IMR-90 (cell line): ENCODE results near the gene LRRFIP1. TPM values are rescaled to one million over a fixed set of nuclear protein-coding genes. Genes with fewer than 3 reads are reported as not detected.

Experiments used
- ATAC-seq: fragments of 200-7000 bp; cut with Tn5 transposase; 2 replicates; pipeline ENCODE4 v1.9.1; 2020; ENCODE audit warnings: low read depth, mild to moderate bottlenecking, moderate library complexity
- BruUV-seq: library from RNA; stranded (reverse); fragments of 400-500 nt; replicated peaks from 2 replicates; lab custom pipeline; 2021; lab: Mats Ljungman, UMichigan
- CTCF ChIA-PET: fragments of 300-600 bp; formaldehyde crosslinking; extraction: SDS; loops from one replicate; lab custom pipeline; 2021; ENCODE audit warnings: antibody characterized with exemption; lab: Yijun Ruan, JAX
- POLR2A ChIA-PET: fragments of 300-600 bp; sonication (Branson Sonifier 250); formaldehyde crosslinking; loops from one replicate; lab custom pipeline; 2022; ENCODE audit warnings: antibody characterized with exemption; ENCODE audit not compliant: unreplicated experiment; lab: Charles Lee
- DNase-seq: peaks from one replicate; pipeline ENCODE4 v3.0.0; 2013
- H2AFZ ChIP-seq: replicated peaks from 2 replicates; pipeline ENCODE3; 2013; ENCODE audit warnings: low read length, mild to moderate bottlenecking; ENCODE audit not compliant: poor library complexity
- H2AK5ac ChIP-seq: 2 replicates; pipeline ENCODE4 v1.6.1; 2013; ENCODE audit warnings: low read depth, low read length, inconsistent platforms
- H2AK9ac ChIP-seq: replicated peaks from 2 replicates; pipeline ENCODE3; 2013; ENCODE audit warnings: mild to moderate bottlenecking, low read depth, low read length, moderate library complexity; ENCODE audit not compliant: poor library complexity
- H2BK120ac ChIP-seq: 2 replicates; pipeline ENCODE4 v1.6.1; 2013; ENCODE audit warnings: low read depth, low read length, inconsistent platforms
- H2BK15ac ChIP-seq: 3 replicates; pipeline ENCODE4 v1.6.1; 2013; ENCODE audit warnings: low read depth, low read length, inconsistent platforms
- H2BK20ac ChIP-seq: 2 replicates; pipeline ENCODE4 v1.6.1; 2013; ENCODE audit warnings: low read depth, mild to moderate bottlenecking, inconsistent platforms, low read length, moderate library complexity
- H2BK5ac ChIP-seq: 2 replicates; pipeline ENCODE4 v1.6.1; 2013; ENCODE audit warnings: mild to moderate bottlenecking, low read depth, low read length, inconsistent platforms; ENCODE audit not compliant: poor library complexity, severe bottlenecking
- H3K14ac ChIP-seq: replicated peaks from 2 replicates; pipeline ENCODE4 v1.6.1; 2013; ENCODE audit warnings: low read depth, low read length, inconsistent platforms
- H3K18ac ChIP-seq: 2 replicates; pipeline ENCODE4 v1.6.1; 2013; ENCODE audit warnings: low read depth, low read length, control low read depth
- H3K23ac ChIP-seq: 2 replicates; pipeline ENCODE4 v1.6.1; 2013; ENCODE audit warnings: low read depth, low read length, inconsistent platforms
- H3K27ac ChIP-seq: 2 replicates; pipeline ENCODE4 v1.5.1; 2013; ENCODE audit warnings: mild to moderate bottlenecking, control low read depth, low read length; ENCODE audit not compliant: insufficient read depth
- H3K27me3 ChIP-seq: 2 replicates; pipeline ENCODE4 v1.6.1; 2013; ENCODE audit warnings: low read length; ENCODE audit not compliant: control insufficient read depth, insufficient read depth
- H3K36me3 ChIP-seq: 2 replicates; pipeline ENCODE4 v1.6.1; 2013; ENCODE audit warnings: low read length, mixed read lengths; ENCODE audit not compliant: control insufficient read depth, insufficient read depth
- H3K4ac ChIP-seq: 2 replicates; pipeline ENCODE4 v1.6.1; 2013; ENCODE audit warnings: low read depth, low read length, inconsistent platforms
- H3K4me1 ChIP-seq: 2 replicates; pipeline ENCODE4 v1.6.1; 2013; ENCODE audit warnings: low read length, mixed read lengths; ENCODE audit not compliant: control insufficient read depth, insufficient read depth
- H3K4me2 ChIP-seq: 2 replicates; pipeline ENCODE4 v1.6.1; 2013; ENCODE audit warnings: low read depth, mild to moderate bottlenecking, control low read depth, low read length, moderate library complexity
- H3K4me3 ChIP-seq: 2 replicates; pipeline ENCODE4 v1.5.1; 2013; ENCODE audit warnings: low read depth, mild to moderate bottlenecking, control low read depth, low read length, moderate library complexity; ENCODE audit not compliant: insufficient read depth
- H3K56ac ChIP-seq: 2 replicates; pipeline ENCODE4 v1.6.1; 2013; ENCODE audit warnings: low read length, inconsistent platforms; ENCODE audit not compliant: insufficient read depth; ENCODE audit errors: extremely low read depth
- H3K79me1 ChIP-seq, 2 experiments: 2 replicates each; pipeline ENCODE4 v1.6.1; 2013; ENCODE audit warnings: low read length in 2 of 2, inconsistent platforms in 1 of 2, low read depth in 1 of 2
- H3K9ac ChIP-seq: 2 replicates; pipeline ENCODE4 v1.6.1; 2013; ENCODE audit warnings: low read depth, low read length, control low read depth
- H3K9me1 ChIP-seq: 2 replicates; pipeline ENCODE4 v1.6.1; 2013; ENCODE audit warnings: low read length, inconsistent platforms; ENCODE audit not compliant: insufficient read depth
- H3K9me3 ChIP-seq: 2 replicates; pipeline ENCODE4 v1.6.1; 2013; ENCODE audit warnings: low read length; ENCODE audit not compliant: control insufficient read depth, insufficient read depth
- H4K20me1 ChIP-seq: 2 replicates; pipeline ENCODE4 v1.6.1; 2013; ENCODE audit warnings: low read length, inconsistent platforms; ENCODE audit not compliant: insufficient read depth
- H4K5ac ChIP-seq: 2 replicates; pipeline ENCODE4 v1.6.1; 2013; ENCODE audit warnings: mild to moderate bottlenecking, low read depth, low read length, control low read depth
- H4K8ac ChIP-seq, 2 experiments: 2 replicates each; pipeline ENCODE4 v1.6.1; 2013; ENCODE audit warnings: low read depth in 2 of 2, low read length in 2 of 2, control low read depth in 1 of 2, inconsistent platforms in 1 of 2
- H4K91ac ChIP-seq: 2 replicates; pipeline ENCODE4 v1.6.1; 2013; ENCODE audit warnings: low read depth, low read length, inconsistent platforms; ENCODE audit not compliant: insufficient read depth
- BHLHE40 ChIP-seq: fragments of 150-350 bp; IDR thresholded peaks from 2 replicates; pipeline ENCODE4 v1.6.1; 2016; ENCODE audit warnings: mild to moderate bottlenecking, low read depth, low read length
- CEBPB ChIP-seq: IDR thresholded peaks from 2 replicates; pipeline ENCODE4 v1.6.1; 2012; ENCODE audit warnings: low read depth, low read length, improper control_type of control experiment
- CHD1 ChIP-seq: IDR thresholded peaks from 2 replicates; pipeline ENCODE4 v1.6.1; 2012; ENCODE audit warnings: low read depth, low read length, improper control_type of control experiment
- CTCF ChIP-seq: conservative IDR thresholded peaks from 2 replicates; pipeline ENCODE4 v1.5.1; 2012; ENCODE audit warnings: mild to moderate bottlenecking, low read depth, low read length, improper control_type of control experiment
- ELK1 ChIP-seq: fragments of 150-350 bp; IDR thresholded peaks from 2 replicates; pipeline ENCODE4 v1.6.1; 2016; ENCODE audit warnings: low read depth, mild to moderate bottlenecking, low read length, moderate library complexity, borderline replicate concordance
- FOS ChIP-seq: fragments of 150-350 bp; IDR thresholded peaks from 2 replicates; pipeline ENCODE4 v1.6.1; 2016; ENCODE audit warnings: low read depth, low read length
- MAFK ChIP-seq: IDR thresholded peaks from 2 replicates; pipeline ENCODE4 v1.6.1; 2012; ENCODE audit warnings: low read depth, low read length, improper control_type of control experiment
- MAZ ChIP-seq: IDR thresholded peaks from 2 replicates; pipeline ENCODE4 v1.6.1; 2012; ENCODE audit warnings: low read depth, mild to moderate bottlenecking, low read length, improper control_type of control experiment, moderate library complexity, borderline replicate concordance
- MXI1 ChIP-seq: IDR thresholded peaks from 2 replicates; pipeline ENCODE4 v1.6.1; 2012; ENCODE audit warnings: low read depth, mild to moderate bottlenecking, low read length, moderate library complexity, borderline replicate concordance
- NFE2L2 ChIP-seq: fragments of 150-350 bp; IDR thresholded peaks from 2 replicates; pipeline ENCODE4 v1.6.1; 2016; ENCODE audit warnings: low read depth, mild to moderate bottlenecking, low read length
- POLR2A ChIP-seq: IDR thresholded peaks from 2 replicates; pipeline ENCODE4 v1.6.1; 2012; ENCODE audit warnings: mild to moderate bottlenecking, low read depth, low read length
- RAD21 ChIP-seq: IDR thresholded peaks from 2 replicates; pipeline ENCODE4 v1.6.1; 2012; ENCODE audit warnings: low read length, improper control_type of control experiment
- RCOR1 ChIP-seq: IDR thresholded peaks from 2 replicates; pipeline ENCODE4 v1.6.1; 2012; ENCODE audit warnings: mild to moderate bottlenecking, low read length, improper control_type of control experiment; ENCODE audit not compliant: insufficient replicate concordance
- RFX5 ChIP-seq: IDR thresholded peaks from 2 replicates; pipeline ENCODE4 v1.8.0; 2012; ENCODE audit warnings: low read depth, mild to moderate bottlenecking, low read length, moderate library complexity
- SMC3 ChIP-seq: fragments of 150-350 bp; IDR thresholded peaks from 2 replicates; pipeline ENCODE4 v1.6.1; 2016; ENCODE audit warnings: low read depth, mild to moderate bottlenecking, antibody characterized with exemption, low read length, moderate library complexity
- USF2 ChIP-seq: fragments of 150-350 bp; IDR thresholded peaks from 2 replicates; pipeline ENCODE4 v1.6.1; 2017; ENCODE audit warnings: mild to moderate bottlenecking, antibody characterized with exemption, low read length, low read depth
- dilution Hi-C: fragments of 300-500 bp; cut with HindIII; formaldehyde crosslinking; loops from one replicate; pipeline ENCODE4 v1.14.3; 2018; ENCODE audit warnings: low sequenced_read_pairs; ENCODE audit not compliant: unreplicated experiment
- in situ Hi-C: fragments of 300-500 bp; cut with MboI; formaldehyde crosslinking; loops from 3 replicates; pipeline ENCODE4 v1.14.3; 2019; ENCODE audit warnings: low sequenced_read_pairs, inconsistent platforms, mixed read lengths
- intact Hi-C: fragments of 100-400 bp; cut with micrococcal nuclease; formaldehyde crosslinking; loops from 2 replicates; pipeline ENCODE4 v1.10.0; 2022
- polyA plus RNA-seq, 3 experiments: library from polyadenylated mRNA; depleted of rRNA; stranded (reverse); fragments of >200 nt; gene quantifications; 2 replicates each; pipeline ENCODE4 v1.2.3, GENCODE V29; 2012; ENCODE audit warnings: low replicate concordance in 1 of 3
- total RNA-seq: library from RNA; depleted of rRNA; stranded (reverse); fragments of >200 nt; gene quantifications from 2 replicates; pipeline ENCODE4 v1.2.3, GENCODE V29; 2012

The LRRFIP1 gene
- total and polyA plus RNA-seq, 2 of the 4 experiments (the other 2 are of a cell fraction), result 52.2 to 54.4 TPM

- BruUV-seq, result no TSS peak
- Histone ChIP-seq H4K20me1 (no peaks in the 10 kb centered on the region), H4K91ac (peak overlapping the region; percentile 62), H3K23ac (peak overlapping the region; percentile 43; the same call in 1 of the 2 replicates), H3K56ac (no peak overlapping the region), H4K8ac (peak overlapping the region; percentile 37 to 67; a peak in 2 of 4 replicates), H3K9ac (no peak overlapping the region), H2BK20ac (peak overlapping the region; percentile 74; the same call in 1 of the 2 replicates), H3K9me1 (peaks cover 34% of the 10 kb centered on the region), H4K5ac (no peak overlapping the region; the same call in 1 of the 2 replicates), H2BK120ac (peak overlapping the region; percentile 91), H3K27ac (no peak overlapping the region), H2AFZ (peak overlapping the region; percentile 55), H3K14ac (peak overlapping the region; percentile 5), H2BK15ac (peak overlapping the region; percentile 4; the same call in 1 of the 3 replicates), H3K27me3 (no peaks in the 10 kb centered on the region), H2AK9ac (peak overlapping the region; percentile 74), H3K9me3 (no peaks in the 10 kb centered on the region), H3K4ac (peak overlapping the region; percentile 92), H2BK5ac (peak overlapping the region; percentile 29), H3K36me3 (no peaks in the 10 kb centered on the region), H3K79me1 (peaks cover 0 to 14% of the 10 kb centered on the region in 2 experiments; a peak in 2 of 4 replicates), H3K18ac (0 out of 2 replicates have a peak overlapping the region, but pooled peaks have one; percentile 50), H3K4me2 (no peak overlapping the region), H3K4me1 (peaks cover 30% of the 10 kb centered on the region), H2AK5ac (peak overlapping the region; percentile 90; the same call in 1 of the 2 replicates), H3K4me3 (no peak overlapping the region)
- no peak for ATAC-seq
- POLR2A ChIA-PET, result no interaction called here
- CTCF ChIA-PET, result no interaction called here
- no peak for DNase-seq
- dilution Hi-C loops (no loop called here), intact Hi-C loops (no loop called here), in situ Hi-C loops (no loop called here)
- TF ChIP-seq POLR2A (no peak), CHD1 (no peak), CEBPB (no peak), MAFK (no peak), BHLHE40 (no peak), CTCF (no peak), RCOR1 (no peak), MAZ (no peak), FOS (no peak), RFX5 (no peak), NFE2L2 (no peak), RAD21 (no peak), USF2 (no peak), ELK1 (no peak), MXI1 (no peak), SMC3 (no peak)
Observed at GRCh38 chr2:237613679-237614078, 13.7 kb upstream of the LRRFIP1 start.
